GM18858 (cell line): Measurements from ENCODE around the gene MUC3A.

Source experiments
- ATAC-seq: cut with Tn5 transposase; IDR thresholded peaks from one replicate; pipeline ENCODE4 v1.9.1; 2021; ENCODE audit not compliant: unreplicated experiment

Gene MUC3A

DNA sequence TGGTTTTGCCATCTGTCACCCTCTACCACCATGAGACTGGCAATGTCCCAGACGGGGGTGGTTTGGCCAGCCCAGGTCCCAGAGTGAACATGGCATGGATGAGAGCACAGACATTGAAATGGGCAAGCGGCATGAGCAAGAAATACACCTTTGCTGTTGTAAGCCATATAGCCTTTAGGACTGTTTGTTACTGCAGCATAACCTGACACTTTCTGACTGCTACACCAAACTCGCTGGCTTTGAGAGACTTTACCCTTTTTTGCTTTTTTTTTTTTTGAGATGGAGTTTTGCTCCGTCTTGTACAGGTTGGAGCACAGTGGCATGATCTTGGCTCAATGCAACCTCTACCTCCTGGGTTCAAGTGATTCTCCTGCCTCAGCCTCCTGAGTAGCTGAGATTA is 5.2 kb upstream of the MUC3A start:
- no peak for ATAC-seq

DNA sequence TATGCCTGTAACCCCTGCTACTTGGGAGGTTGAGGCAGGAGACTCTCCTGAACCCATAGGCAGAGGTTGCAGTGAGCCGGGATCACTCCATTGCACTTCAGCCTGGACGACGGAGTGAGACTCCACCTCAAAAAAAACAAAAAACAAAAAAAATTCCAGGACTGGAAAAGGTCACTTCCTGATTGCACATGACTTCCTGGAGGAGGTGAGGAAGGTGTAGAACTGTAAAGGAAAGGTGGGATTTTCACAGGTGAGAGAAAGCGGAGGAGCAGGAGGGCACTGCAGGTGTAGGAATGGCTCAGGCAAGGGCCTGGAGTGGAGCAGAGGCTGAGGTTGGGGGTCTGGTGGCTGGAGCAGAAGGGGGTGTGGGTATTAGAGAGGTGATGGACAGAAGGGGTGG is 3.2 kb upstream of the MUC3A start:
- ATAC-seq, result no peak

DNA sequence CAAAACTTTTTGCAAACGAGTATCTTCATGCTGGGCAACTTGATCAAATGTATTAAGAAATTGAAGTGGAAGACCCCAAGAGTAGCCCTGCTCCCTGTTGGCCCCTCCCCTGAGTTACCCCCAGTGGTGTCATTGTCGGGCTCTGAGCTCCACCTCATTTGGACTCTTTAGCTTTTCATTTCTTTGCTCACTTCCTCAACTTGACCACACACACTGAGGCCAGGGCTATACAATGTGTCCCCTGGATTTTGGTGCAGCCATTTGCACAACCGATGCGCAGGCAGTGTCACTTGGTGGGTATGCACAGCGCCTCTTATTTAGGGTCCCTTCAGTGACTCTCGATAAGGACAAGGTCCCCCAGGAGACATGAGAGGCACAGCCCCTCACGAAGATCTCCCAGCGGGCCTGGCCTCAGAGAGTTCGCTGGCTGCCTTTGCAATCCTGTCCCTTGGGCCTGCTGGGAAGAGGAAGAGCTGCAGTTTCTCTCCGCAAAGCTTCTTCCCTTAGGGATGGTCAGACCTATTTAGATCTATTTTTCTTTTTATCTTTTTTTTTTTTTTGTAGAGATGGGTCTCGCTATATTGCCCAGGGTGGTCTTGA is 2.5 kb upstream of the MUC3A start:
- no peak for ATAC-seq

DNA sequence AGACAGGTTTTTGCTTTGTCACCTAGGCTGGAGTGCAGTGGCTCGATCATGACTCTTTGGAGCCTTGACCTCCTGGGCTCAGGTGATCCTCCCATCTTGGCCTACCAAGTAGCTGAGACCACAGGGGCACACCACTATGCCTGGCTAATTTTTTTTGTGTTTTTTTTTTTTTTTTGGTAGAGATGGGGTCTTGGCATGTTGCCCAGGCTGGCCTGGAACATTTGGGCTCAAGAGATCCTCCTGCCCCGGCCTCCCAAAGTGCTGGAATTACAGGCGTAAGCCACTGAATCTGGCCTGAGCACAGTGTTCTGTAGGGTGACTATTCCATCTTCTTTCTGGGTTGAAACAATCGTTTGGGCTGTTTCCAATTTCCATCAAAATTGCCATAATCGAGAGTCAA is 1.5 kb upstream of the MUC3A start:
- ATAC-seq, result no peak

DNA sequence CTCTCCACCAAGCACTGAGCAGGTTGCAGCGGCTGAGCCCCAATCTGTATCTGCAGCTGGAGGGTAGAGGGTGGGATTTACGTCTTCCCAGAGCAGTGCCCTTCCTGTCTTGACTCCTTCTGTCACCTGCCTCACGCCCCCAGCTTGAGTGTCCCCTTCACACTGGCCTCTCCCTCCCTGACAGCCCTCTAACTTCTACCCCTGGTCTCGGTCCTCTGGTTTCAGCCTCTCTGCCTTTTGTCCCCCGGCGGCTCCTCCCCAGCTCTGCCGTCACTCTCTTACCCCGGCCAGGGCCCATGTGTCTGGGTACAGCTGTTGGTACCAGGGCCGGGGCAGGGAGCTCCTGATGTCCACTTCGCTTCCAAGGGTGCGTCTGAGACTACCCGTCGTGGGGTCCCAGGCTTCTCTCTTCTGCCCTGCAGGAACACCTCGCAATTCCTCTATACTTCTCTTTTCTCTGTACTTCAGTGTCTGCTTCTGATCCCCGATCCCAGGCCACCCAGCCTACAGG is 654 bp downstream of the MUC3A start:
- no peak for ATAC-seq

DNA sequence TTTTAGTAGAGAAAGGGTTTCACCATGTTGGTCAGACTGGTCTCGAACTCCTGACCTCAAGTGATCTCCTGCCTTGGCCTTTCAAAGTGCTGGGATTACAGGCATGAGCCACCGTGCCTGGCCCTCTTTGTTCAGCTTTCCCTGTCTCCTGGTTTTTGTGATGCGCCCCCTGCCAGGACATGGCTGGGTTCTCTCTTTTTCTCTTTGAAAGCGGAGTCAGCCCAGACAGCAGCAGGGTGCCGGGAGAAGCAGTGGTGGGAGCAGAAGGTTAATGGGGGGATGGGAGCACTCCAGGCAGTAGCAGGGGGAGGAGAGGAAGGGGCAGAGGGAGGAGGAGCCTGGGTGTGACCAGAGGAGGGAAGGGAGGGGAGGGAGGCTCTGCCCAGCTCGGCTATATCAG is 1.8 kb downstream of the MUC3A start:
- no peak for ATAC-seq

DNA sequence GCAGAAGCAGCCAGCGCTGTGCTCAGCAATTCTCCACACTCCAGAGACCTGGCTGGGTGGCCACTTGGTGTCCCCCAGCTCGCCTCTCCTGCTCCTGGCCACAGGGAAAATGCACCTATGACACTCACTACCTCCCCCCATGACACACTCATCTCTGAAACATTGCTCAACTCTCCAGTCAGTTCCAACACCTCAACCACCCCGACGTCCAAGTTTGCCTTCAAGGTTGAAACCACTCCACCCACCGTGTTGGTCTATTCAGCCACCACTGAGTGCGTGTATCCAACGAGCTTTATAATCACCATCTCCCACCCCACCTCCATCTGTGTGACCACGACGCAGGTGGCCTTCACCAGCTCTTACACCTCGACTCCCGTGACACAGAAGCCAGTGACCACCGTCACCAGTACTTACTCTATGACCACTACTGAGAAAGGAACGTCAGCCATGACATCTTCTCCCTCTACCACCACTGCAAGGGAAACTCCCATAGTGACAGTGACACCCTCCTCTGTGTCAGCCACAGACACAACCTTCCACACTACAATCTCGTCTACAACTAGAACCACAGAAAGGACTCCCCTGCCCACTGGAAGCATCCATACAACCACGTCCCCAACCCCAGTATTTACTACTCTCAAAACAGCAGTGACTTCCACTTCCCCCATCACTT is 2.7 kb downstream of the MUC3A start:
- no peak for ATAC-seq

DNA sequence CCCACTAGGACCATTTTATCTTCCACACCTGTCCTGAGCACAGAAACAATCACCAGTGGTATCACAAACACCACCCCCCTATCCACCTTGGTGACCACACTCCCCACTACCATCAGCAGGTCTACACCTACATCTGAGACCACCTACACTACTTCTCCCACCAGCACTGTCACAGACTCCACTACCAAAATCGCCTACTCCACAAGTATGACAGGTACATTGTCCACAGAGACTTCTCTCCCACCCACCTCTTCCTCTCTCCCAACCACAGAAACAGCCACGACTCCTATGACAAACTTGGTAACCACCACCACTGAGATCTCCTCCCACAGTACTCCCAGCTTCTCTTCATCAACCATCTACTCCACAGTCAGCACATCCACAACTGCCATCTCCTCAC is 3.3 kb downstream of the MUC3A start:
- ATAC-seq, result no peak

DNA sequence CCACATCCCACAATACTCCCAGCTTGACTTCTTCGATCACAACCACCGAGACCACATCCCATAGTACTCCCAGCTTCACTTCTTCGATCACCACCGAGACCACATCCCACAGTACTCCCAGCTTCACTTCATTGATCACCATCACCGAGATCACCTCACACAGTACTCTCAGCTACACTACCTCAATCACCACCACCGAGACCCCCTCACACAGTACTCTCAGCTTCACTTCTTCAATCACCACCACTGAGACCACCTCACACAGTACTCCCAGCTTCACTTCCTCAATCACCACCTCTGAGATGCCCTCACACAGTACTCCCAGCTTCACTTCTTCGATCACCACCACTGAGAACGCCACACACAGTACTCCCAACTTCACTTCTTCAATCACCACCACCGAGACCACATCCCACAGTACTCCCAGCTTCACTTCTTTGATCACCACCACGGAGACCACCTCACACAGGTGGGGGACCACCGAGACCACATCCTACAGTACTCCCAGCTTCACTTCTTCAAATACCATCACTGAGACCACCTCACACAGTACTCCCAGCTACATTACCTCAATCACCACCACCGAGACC is 8.6 kb downstream of the MUC3A start:
- ATAC-seq, result no peak

DNA sequence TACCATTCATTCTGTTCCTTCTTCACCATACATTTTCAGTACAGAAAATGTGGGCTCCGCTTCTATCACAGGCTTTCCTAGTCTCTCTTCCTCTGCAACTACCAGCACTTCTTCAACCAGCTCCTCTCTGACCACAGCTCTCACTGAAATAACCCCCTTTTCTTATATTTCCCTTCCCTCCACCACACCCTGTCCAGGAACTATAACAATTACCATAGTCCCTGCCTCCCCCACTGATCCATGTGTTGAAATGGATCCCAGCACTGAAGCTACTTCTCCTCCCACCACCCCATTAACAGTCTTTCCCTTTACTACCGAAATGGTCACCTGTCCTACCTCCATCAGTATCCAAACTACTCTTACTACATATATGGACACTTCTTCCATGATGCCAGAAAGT is 10.6 kb downstream of the MUC3A start:
- no peak for ATAC-seq

DNA sequence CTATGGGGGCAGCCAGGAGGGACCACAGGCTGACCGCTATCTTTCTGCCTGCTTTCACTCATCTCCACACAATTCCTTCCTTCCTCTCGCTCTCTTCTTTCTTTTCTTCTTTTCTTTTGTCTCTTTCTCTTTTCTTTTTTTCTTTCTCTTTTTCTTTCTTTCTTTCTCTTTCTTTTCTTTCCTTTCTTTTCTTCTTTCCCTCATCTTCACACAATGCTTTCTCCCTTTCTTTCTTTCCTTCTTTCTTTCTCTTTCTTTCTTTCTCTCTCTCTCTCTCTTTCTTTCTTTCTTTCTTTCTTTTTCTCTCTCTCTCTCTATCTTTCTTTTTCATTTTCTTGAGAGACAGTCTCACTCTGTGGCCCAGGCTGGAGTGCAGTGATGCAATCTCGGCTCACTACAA is 13.2 kb downstream of the MUC3A start:
- ATAC-seq, result no peak

DNA sequence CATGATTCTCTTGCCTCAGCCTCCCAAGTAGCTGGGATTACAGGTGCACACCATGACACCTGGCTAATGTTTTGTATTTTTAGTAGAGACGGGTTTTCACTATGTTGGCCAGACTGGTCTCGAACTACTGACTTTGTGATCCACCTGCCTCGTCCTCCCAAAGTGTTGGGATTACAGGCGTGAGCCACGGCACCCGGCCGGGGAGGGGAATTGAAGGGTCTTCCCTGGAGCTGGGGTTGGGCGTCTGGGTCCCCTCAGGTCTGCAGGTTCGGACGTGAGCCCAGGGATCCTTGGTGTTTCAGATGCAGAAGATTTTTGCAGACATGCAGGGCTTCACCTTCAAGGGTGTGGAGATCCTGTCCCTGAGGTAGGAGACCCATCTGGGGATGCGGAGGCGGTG is 14.1 kb downstream of the MUC3A start:
- ATAC-seq, result no peak

DNA sequence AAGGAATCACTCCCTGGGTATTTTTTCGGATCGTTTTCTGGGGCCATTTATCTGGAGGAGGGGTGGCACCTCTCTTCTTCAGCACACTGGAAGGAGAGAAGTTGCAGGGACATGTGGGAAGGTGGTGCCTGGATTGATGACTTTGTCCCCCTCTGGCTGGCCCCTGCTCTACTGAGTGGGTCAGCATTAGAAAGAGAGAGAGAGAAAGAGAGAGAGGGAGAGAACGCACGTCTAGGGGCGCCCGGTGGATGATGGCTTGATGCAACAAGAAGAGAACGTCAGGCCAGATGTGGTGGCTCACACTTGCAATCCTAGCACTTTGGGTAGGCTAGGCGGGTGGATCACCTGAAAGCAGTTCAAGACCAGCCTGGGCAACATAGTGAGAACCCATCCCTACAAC is 14.5 kb downstream of the MUC3A start:
- no peak for ATAC-seq

DNA sequence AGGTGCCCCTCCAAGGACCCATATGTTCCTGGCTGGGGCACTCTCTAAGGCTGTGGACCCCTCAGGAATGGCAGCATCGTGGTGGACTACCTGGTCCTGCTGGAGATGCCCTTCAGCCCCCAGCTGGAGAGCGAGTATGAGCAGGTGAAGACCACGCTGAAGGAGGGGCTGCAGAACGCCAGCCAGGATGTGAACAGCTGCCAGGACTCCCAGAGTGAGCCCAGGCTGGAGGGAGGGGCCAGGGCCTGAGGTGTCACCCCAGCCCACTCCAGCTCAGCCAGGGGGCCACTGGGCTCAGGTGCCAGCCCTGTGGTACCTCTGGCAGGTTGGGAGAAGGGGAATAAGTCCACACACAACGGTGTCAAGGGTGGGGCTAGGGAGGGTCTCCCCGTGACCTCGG is 15.3 kb downstream of the MUC3A start:
- ATAC-seq, result no peak

DNA sequence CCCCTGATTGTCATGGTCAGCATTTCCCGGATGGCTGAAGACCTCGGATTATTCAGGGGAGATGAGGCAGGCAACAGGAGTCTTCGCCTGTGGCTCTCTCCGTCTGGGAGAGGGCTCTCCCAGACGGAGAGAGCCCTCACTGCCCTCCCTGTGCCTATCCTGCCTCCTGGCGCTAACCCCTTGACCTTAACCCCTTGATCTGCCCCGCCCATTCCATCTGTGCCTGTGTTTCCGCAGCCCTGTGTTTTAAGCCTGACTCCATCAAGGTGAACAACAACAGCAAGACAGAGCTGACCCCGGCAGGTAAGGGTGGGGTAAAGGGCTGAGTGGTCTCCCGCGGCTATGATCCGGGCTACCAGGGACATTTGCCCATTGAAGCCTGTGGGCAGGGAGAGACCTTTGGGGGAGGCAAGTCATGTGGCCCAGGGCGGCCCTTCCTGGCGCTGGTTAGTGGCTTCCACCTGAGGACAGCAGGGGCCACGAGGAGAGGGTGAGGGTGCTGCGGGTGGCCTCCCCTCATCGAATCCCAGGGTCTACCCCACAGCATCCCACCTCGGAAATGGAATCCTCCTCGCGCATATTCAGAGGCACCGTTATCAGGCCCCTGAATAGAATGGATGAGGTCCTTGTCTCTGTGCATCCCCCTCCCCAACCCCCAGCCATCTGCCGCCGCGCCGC is 15.8 kb downstream of the MUC3A start:
- no peak for ATAC-seq

DNA sequence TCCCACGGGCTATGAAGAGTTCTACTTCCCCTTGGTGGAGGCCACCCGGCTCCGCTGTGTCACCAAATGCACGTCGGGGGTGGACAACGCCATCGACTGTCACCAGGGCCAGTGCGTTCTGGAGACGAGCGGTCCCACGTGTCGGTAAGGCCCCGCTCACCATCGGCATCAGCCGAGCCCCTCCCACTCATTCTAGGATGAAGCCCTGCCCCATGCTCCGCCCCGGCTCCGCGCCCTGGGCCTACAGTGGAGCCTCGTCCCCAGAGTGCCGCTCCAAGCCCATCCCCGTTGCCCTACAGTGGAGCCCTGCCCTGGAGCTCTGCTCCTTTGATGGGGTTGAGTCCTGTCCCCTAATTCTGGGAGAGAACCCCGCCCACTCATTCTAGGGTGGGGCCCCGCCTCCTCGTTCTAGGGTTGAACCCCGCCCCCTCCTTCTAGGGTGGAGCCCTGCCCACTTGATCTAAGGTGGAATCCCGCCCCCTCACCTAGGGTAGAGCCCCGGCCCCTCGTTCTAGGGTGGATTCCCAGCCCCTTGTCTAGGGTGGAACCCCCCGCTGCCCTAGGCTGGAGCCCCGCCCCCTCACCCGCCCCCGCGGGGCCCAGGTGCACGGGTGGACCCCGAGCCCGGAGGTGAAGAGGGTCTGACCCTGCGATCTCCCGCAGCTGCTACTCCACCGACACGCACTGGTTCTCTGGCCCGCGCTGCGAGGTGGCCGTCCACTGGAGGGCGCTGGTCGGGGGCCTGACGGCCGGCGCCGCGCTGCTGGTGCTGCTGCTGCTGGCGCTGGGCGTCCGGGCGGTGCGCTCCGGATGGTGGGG is 16.6 kb downstream of the MUC3A start:
- ATAC-seq, result peak; percentile 51

DNA sequence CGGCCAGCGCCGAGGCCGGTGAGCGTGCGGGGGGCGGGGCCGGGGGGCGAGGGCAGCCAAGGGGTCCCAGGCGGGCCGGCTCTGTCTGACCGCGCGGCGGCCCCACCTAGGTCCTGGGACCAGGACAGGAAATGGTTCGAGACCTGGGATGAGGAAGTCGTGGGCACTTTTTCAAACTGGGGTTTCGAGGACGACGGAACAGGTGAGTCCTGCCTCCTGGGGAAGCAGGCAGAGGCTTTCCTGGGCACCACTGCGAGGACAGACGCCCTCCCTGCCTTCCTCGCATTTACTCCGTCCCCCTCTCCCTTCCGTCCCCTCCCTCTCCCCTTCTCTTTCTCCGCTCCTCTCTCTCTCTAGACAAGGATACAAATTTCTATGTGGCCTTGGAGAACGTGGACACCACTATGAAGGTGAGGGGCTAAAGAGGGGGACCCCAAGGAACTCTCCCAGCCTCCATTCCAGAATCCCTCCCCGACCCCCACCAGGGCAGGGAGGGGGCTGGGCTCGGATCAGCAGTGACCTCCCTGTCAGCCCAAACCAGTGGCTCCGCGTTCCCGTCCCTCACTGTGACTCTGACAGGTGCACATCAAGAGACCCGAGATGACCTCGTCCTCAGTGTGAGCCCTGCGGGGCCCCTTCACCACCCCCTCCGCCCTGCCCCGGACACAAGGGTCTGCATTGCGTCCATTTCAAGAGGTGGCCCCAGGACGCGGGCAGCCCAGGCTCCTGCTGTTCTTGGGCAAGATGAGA is 17.4 kb downstream of the MUC3A start:
- no peak for ATAC-seq

DNA sequence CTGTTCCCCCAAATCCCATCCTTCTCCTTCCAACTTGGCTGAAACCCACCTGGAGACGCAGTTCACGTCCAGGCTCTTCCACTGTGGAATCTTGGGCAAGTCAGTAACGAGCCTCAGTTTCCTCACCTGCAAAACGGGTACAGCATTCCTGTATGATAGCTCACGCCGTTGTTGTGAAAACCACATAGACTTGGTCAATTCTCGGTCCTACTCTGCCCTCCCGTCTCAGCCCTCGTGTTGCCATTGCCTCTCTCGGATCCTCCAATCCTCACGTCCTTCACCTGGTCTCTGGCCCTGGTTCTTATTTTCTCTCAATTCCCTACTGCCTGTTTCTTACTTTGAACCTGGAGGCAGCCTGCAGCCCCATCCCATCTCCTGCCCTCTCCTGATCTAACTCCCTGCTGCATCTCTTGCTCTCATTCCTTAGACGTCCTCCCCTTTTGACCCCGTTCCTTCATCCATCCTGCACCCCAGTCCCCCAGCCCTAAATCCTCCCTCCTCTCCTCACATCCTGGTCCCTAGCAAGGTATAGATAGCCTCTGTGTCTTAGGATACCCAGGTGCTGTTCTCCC is 18.0 kb downstream of the MUC3A start:
- ATAC-seq, result no peak

DNA sequence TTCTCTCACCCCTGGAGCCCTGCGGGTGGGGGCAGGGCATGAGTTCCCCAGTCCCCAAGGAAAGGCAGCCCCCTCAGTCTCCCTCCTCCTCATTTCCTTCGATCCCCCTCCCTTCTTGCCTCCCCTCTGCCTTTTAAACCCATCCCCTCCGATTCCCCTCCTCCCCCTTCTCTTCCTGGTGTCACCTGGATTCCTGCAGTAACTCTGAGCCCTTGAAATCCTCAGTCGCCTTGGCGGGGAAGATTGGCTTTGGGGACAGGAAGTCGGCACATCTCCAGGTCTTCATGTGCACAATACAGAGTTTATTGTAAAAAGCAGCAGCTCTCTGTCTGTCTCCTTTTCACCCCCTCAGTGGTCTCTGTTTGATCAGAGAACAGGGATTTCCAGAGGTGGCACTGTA is 18.7 kb downstream of the MUC3A start:
- ATAC-seq, result no peak

DNA sequence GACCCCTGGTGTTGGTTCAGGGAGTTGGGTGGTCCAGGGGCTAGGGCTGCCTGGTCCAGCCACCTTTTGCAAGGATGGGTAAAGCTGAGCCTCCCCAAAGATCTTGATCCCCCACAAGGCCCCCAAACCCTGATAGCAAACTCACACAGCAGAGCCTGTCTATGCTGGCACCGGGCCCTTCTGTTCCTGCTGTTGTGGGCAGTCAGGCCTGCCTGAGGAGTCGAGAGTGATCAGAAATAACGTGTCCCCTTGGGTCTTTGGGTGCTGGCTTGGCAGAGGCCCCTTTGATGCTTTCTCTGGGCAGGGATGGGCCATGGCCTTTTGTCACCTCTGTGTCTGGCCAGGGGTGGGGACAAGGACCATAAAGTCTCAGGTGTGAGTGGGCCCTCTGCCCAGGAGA is 19.3 kb downstream of the MUC3A start:
- no peak for ATAC-seq
